Measurements from ENCODE around the gene B4GALT3. TPM values are rescaled to one million over a fixed set of nuclear protein-coding genes. Genes with fewer than 3 reads are reported as not detected.

Gene B4GALT3
- total and polyA plus RNA-seq, 5 donors from 2014 or later = 68.1 to 104 (median 82.8) TPM

DNA sequence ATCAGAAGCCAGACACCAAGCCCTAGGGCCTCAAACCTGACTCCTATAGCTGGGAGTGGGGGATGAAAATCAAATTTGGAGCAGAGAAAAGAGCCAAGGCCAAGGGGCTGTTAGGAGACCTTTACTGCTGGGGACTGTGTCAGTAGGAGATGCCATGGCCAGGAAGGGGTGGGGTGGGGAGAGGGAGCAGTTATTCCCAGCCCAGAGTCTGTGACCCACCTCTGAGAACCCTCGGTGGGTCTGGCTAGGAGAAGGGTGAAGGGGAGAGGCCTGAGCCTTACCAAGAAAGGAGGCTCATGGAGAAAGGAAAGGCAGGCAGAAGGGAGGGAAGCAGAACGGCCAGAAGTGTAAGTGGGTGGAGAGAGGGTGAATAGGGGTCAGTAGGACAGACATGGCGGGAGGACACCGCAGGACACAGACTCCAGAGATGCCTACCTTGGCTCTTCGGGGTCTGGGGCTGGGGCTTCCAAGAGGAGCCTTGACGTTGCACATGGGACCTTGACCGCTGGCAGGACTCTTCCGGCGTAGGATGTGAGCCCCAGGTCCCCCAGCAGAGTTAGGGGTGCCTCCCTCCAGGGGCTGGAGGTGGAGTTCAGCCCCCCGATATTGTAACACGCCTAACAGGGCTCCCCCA, 20.4 kb upstream of the B4GALT3 start:
- H3K4me3 ChIP-seq (ENCODE audit: low read depth, low read length) = no peak overlapping the region
- H3K36me3 ChIP-seq (ENCODE audit: control insufficient read depth, insufficient read depth, low read length) = no peaks in the 10 kb centered on the region
- peaks cover 35% of the 10 kb centered on the region for H3K4me1 ChIP-seq (ENCODE audit: control insufficient read depth, insufficient read depth, low read length, poor library complexity, severe bottlenecking)
- H3K27ac ChIP-seq (ENCODE audit: insufficient read depth, low read length, poor library complexity, severe bottlenecking) = no peak overlapping the region
- Mint-ChIP-seq H3K4me3 (no peak overlapping the region), H3K36me3 (peaks cover 4% of the 10 kb centered on the region), H3K4me1 (peaks cover 9 to 58% (median 32%) of the 10 kb centered on the region in 4 donors), H3K9me3 (no peaks in the 10 kb centered on the region), H3K27ac (peak overlapping the region in 2 of 3 donors; percentile 46 to 69), H3K27me3 (no peaks in the 10 kb centered on the region)
- DNase-seq = no peak
- no peaks in the 10 kb centered on the region for H3K9me3 ChIP-seq (ENCODE audit: control insufficient read depth in 2 of 2, low read length in 2 of 2)
- no peak for ATAC-seq (ENCODE audit: low read depth in 2 of 2)
- H3K27me3 ChIP-seq (ENCODE audit: control insufficient read depth, insufficient read depth, low read length) = no peaks in the 10 kb centered on the region

DNA sequence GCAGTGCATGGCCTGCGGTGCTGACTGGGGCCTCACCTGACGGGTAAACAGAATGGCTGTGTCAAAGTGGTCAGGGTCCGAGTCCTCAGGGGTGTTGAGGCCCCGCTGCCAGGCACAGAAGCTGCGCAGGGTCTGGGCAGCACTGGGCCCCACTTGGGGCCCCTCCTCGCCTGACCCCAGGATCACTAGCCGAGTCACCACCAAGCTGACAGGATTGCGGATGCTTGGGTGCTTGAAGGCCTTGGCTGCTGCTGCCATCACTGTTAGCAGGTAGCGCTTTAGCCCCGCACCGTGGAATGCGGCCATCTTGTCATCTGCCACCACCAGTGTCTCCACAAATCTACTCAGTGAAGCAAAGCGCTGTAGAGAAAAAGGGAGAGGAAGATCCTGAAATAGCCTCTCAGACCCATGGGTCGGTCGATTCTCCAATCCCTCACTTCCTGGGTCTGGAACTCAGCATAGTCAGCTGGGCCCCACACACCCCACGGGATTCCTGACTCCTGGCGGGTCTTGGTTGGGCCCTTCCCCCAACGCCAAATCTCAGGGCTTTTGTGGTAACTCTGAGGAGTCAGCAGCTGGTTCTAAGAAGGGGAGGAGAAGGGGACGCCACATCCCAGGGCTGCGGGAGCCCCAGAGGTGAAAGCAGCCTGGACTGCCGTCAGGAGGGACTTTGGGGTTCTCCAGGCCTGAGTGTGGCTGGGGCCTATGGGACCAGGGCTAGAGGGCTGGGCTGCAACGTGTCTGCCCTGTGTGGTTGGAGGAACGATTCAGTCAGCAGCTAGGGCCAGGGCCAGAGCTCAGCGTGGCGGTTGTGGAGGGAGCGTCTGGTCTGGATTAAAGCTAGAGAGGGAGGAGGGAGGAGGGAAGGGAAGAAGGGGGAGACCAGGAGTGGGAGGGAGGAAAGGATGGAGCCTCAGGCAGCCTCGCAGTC, 19.5 kb upstream of the B4GALT3 start:
- DNase-seq (no peak), ATAC-seq (ENCODE audit: low read depth in 2 of 2) (no peak)
- H3K27me3 Mint-ChIP-seq = no peaks in the 10 kb centered on the region
- Histone ChIP-seq H3K4me1 (ENCODE audit: control insufficient read depth, insufficient read depth, low read length, poor library complexity, severe bottlenecking) (peaks cover 35% of the 10 kb centered on the region), H3K27ac (ENCODE audit: insufficient read depth, low read length, poor library complexity, severe bottlenecking) (no peak overlapping the region), H3K4me3 (ENCODE audit: low read depth, low read length) (no peak overlapping the region), H3K27me3 (ENCODE audit: control insufficient read depth, insufficient read depth, low read length) (no peaks in the 10 kb centered on the region), H3K9me3 (ENCODE audit: control insufficient read depth in 2 of 2, low read length in 2 of 2) (no peaks in the 10 kb centered on the region), H3K36me3 (ENCODE audit: control insufficient read depth, insufficient read depth, low read length) (no peaks in the 10 kb centered on the region)
- H3K4me3 Mint-ChIP-seq = peak overlapping the region in 1 of 4 donors; percentile 25
- H3K4me1 Mint-ChIP-seq = peaks cover 7 to 59% (median 33%) of the 10 kb centered on the region in 4 donors
- H3K9me3 Mint-ChIP-seq = no peaks in the 10 kb centered on the region
- H3K36me3 Mint-ChIP-seq = peaks cover 3% of the 10 kb centered on the region
- peak overlapping the region in 2 of 3 donors; percentile 46 to 48 for H3K27ac Mint-ChIP-seq

DNA sequence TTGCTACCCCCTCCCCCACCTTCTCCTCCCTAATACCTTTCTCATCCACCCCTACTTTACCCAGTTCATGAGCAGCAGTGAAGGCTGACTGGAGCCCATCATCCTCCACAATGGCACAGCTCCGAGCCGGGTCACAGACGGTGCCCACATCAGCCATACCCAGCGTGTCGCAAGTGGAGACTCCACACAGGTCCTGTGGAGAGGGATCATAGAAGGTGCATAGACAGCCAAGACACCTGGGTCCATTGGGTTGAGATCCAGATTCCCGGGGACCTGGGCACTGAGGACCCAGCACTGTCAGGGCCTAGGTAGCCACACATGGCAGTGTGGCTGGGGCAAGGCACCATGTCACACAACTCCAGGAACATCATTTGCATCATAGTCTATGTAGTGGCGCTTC, 18.8 kb upstream of the B4GALT3 start:
- Histone ChIP-seq H3K4me1 (ENCODE audit: control insufficient read depth, insufficient read depth, low read length, poor library complexity, severe bottlenecking) (peaks cover 32% of the 10 kb centered on the region), H3K36me3 (ENCODE audit: control insufficient read depth, insufficient read depth, low read length) (no peaks in the 10 kb centered on the region), H3K9me3 (ENCODE audit: control insufficient read depth in 2 of 2, low read length in 2 of 2) (no peaks in the 10 kb centered on the region), H3K4me3 (ENCODE audit: low read depth, low read length) (no peak overlapping the region), H3K27ac (ENCODE audit: insufficient read depth, low read length, poor library complexity, severe bottlenecking) (no peak overlapping the region), H3K27me3 (ENCODE audit: control insufficient read depth, insufficient read depth, low read length) (no peaks in the 10 kb centered on the region)
- Mint-ChIP-seq H3K27ac (no peak overlapping the region), H3K4me3 (no peak overlapping the region), H3K4me1 (peaks cover 7 to 55% (median 29%) of the 10 kb centered on the region in 4 donors), H3K27me3 (no peaks in the 10 kb centered on the region), H3K9me3 (no peaks in the 10 kb centered on the region), H3K36me3 (peaks cover 3% of the 10 kb centered on the region)
- DNase-seq (no peak), ATAC-seq (ENCODE audit: low read depth in 2 of 2) (no peak)

DNA sequence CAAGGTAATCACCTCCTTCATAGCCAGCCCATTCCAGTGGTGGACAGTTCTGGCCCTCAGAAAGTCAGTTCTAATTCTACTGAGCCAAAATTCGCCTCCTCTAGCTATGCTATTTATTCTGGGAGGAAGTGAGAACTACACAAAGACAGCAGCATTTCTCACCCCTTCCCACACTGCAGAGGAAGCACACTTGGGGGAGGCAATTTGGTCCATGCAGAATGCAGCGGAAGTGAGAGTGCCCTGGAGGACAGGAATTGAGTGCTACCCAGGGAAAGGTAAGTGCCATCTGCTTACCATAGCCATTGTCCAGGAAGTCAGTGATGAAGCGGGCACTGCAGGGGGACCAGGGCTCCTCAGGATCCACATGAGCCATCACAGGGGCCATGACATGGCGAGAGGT, 17.9 kb upstream of the B4GALT3 start:
- peak overlapping the region in 2 of 3 donors; percentile 20 to 84 for H3K27ac Mint-ChIP-seq

DNA sequence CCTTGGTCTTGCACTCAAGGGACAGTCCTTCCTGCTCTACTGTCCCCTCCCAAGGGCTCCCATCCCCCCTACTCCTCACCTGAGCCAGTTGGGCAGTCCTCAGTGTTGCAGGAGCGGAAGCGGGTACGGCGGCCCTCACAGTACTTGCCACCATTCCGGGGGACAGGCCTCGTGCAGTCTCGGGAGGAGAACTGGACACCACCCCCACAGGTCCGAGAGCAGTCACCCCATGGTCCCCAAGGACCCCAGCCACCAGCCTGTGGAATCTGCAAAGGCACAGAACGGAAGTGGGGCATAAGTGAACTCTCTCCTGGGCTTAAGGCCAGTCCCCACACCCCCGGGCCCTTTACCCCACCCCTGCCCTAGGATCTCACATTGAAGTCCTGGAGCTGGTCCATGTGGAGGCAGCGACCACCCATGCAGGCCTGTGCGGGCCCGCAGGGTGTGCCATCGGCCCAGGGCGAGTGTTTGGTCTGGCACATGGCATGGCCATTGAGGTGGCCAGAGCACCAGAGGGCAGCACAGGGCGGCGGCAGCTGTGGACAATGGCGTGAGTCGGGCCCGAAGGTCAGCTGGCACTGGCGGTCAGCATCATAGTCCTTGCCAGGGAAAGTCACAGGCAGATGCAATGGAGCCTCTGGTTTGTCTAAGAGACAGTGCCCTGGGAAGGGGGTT, 16.4 kb upstream of the B4GALT3 start:
- no peaks in the 10 kb centered on the region for H3K36me3 ChIP-seq (ENCODE audit: control insufficient read depth, insufficient read depth, low read length)
- Mint-ChIP-seq H3K9me3 (no peaks in the 10 kb centered on the region), H3K27me3 (no peaks in the 10 kb centered on the region), H3K4me1 (peaks cover 7 to 39% (median 24%) of the 10 kb centered on the region in 4 donors), H3K27ac (no peak overlapping the region), H3K36me3 (peaks cover 3% of the 10 kb centered on the region), H3K4me3 (no peak overlapping the region)
- H3K27ac ChIP-seq (ENCODE audit: insufficient read depth, low read length, poor library complexity, severe bottlenecking) = no peak overlapping the region
- H3K9me3 ChIP-seq (ENCODE audit: control insufficient read depth in 2 of 2, low read length in 2 of 2) = no peaks in the 10 kb centered on the region
- ATAC-seq (ENCODE audit: low read depth in 2 of 2) (no peak), DNase-seq (no peak)
- no peak overlapping the region for H3K4me3 ChIP-seq (ENCODE audit: low read depth, low read length)
- peaks cover 30% of the 10 kb centered on the region for H3K4me1 ChIP-seq (ENCODE audit: control insufficient read depth, insufficient read depth, low read length, poor library complexity, severe bottlenecking)
- H3K27me3 ChIP-seq (ENCODE audit: control insufficient read depth, insufficient read depth, low read length) = no peaks in the 10 kb centered on the region

More for the DNA sequence above, 17.9 kb upstream of the B4GALT3 start:
- H3K27me3 Mint-ChIP-seq = no peaks in the 10 kb centered on the region
- DNase-seq (no peak), ATAC-seq (ENCODE audit: low read depth in 2 of 2) (no peak)
- H3K27ac ChIP-seq (ENCODE audit: insufficient read depth, low read length, poor library complexity, severe bottlenecking) = no peak overlapping the region
- H3K4me3 Mint-ChIP-seq = peak overlapping the region in 2 of 4 donors; percentile 33 to 55
- H3K27me3 ChIP-seq (ENCODE audit: control insufficient read depth, insufficient read depth, low read length) = no peaks in the 10 kb centered on the region
- H3K36me3 ChIP-seq (ENCODE audit: control insufficient read depth, insufficient read depth, low read length) = no peaks in the 10 kb centered on the region
- peaks cover 29% of the 10 kb centered on the region for H3K4me1 ChIP-seq (ENCODE audit: control insufficient read depth, insufficient read depth, low read length, poor library complexity, severe bottlenecking)
- no peaks in the 10 kb centered on the region for H3K9me3 Mint-ChIP-seq
- H3K36me3 Mint-ChIP-seq = peaks cover 3% of the 10 kb centered on the region
- no peaks in the 10 kb centered on the region for H3K9me3 ChIP-seq (ENCODE audit: control insufficient read depth in 2 of 2, low read length in 2 of 2)
- no peak overlapping the region for H3K4me3 ChIP-seq (ENCODE audit: low read depth, low read length)
- H3K4me1 Mint-ChIP-seq = peaks cover 7 to 45% (median 21%) of the 10 kb centered on the region in 4 donors

DNA sequence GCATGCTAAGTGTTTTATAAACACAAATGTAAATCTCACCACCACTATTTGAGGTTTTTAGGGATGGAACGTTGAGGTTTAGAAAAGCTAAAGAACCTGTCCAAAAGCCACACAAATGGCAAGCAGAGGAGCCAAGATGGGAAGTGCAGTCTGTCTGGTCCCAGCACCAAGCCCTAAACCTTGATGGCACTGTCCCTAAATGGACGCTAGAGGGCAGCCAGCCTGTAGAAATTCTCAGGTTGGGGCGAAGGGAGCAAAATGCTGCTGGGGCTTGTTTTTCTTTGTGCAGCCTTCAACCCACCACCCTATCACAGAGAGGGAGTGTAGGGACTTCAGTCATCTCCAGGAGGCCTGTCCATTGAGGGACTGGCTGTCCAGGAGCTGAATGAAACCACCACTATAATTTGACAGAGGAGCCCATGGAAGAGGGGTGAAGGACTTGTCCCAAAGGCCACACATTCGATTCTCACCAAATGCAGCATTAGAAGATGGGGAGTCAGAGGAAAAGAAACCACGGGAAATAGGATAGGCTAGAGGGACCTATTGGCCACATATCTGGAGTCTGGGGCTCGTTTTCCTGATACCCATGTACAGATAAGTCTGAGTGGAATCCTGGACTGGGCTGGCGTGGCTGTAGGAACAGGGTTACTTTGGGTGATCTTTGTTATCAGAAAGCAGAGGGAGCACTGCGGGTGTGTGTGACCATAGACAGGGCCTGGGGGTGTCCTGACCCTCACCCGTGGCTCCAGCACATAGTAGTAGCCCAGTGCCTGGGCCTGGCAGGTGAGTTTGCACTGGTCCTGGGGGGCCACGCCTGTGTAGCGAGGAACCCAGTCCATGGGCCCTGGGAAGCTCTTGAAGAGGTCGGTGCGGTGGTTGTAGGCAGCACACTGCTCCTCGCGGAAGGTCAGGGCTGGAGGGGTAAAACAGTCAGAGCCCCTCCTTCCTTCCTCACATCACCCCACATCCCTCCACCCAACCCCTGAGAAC, 15.5 kb upstream of the B4GALT3 start:
- Mint-ChIP-seq H3K9me3 (no peaks in the 10 kb centered on the region), H3K27ac (peak overlapping the region; percentile 69 to 98 (median 93)), H3K4me1 (peaks cover 7 to 45% (median 25%) of the 10 kb centered on the region in 4 donors), H3K27me3 (no peaks in the 10 kb centered on the region), H3K4me3 (peak overlapping the region in 2 of 4 donors; percentile 23 to 58), H3K36me3 (peaks cover 3% of the 10 kb centered on the region)
- H3K27ac ChIP-seq (ENCODE audit: insufficient read depth, low read length, poor library complexity, severe bottlenecking) = no peak overlapping the region
- no peaks in the 10 kb centered on the region for H3K9me3 ChIP-seq (ENCODE audit: control insufficient read depth in 2 of 2, low read length in 2 of 2)
- DNase-seq (peak; percentile 50 to 87 (median 75)), ATAC-seq (ENCODE audit: low read depth in 2 of 2) (peak; percentile 88 to 91)
- no peaks in the 10 kb centered on the region for H3K27me3 ChIP-seq (ENCODE audit: control insufficient read depth, insufficient read depth, low read length)
- H3K4me3 ChIP-seq (ENCODE audit: low read depth, low read length) = peak overlapping the region; percentile 17
- no peaks in the 10 kb centered on the region for H3K36me3 ChIP-seq (ENCODE audit: control insufficient read depth, insufficient read depth, low read length)
- peaks cover 37% of the 10 kb centered on the region for H3K4me1 ChIP-seq (ENCODE audit: control insufficient read depth, insufficient read depth, low read length, poor library complexity, severe bottlenecking)

DNA sequence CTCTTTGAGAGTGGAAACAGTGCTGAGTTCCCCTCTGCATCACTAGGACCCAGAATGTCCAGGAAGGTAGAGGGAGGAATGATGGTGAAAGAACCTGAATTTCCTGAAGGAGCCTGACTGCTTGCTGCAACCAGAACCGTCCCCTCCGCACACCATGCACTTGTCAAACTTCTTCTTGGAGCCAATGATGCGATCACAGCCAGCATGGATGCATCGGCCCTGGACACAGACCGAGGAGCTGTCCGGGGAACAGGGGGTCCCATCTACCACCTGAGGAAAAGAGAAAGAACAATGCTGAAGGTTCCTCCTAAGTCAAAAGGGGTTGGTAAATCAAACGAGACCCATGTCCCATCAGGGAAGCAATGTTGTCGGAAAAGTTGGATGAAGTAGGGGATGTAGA, 14.7 kb upstream of the B4GALT3 start:
- H3K4me1 ChIP-seq (ENCODE audit: control insufficient read depth, insufficient read depth, low read length, poor library complexity, severe bottlenecking) = peaks cover 45% of the 10 kb centered on the region
- no peak overlapping the region for H3K27ac ChIP-seq (ENCODE audit: insufficient read depth, low read length, poor library complexity, severe bottlenecking)
- no peak overlapping the region for H3K4me3 ChIP-seq (ENCODE audit: low read depth, low read length)
- DNase-seq = no peak
- H3K36me3 ChIP-seq (ENCODE audit: control insufficient read depth, insufficient read depth, low read length) = no peaks in the 10 kb centered on the region
- H3K9me3 Mint-ChIP-seq = no peaks in the 10 kb centered on the region
- H3K27ac Mint-ChIP-seq = peak overlapping the region; percentile 4 to 71 (median 69)
- ATAC-seq (ENCODE audit: low read depth in 2 of 2) = no peak
- no peaks in the 10 kb centered on the region for H3K27me3 Mint-ChIP-seq
- H3K27me3 ChIP-seq (ENCODE audit: control insufficient read depth, insufficient read depth, low read length) = no peaks in the 10 kb centered on the region
- peaks cover 3% of the 10 kb centered on the region for H3K36me3 Mint-ChIP-seq
- H3K4me1 Mint-ChIP-seq = peaks cover 7 to 53% (median 30%) of the 10 kb centered on the region in 4 donors
- no peaks in the 10 kb centered on the region for H3K9me3 ChIP-seq (ENCODE audit: control insufficient read depth in 2 of 2, low read length in 2 of 2)
- H3K4me3 Mint-ChIP-seq = no peak overlapping the region
